COLO668 (cell line): ENCODE results near the gene OSBPL2.

Source experiments
- DNase-seq: peaks from one replicate; lab custom pipeline; 2025; ENCODE audit not compliant: unreplicated experiment; lab: John Stamatoyannopoulos, UW

The OSBPL2 gene

GRCh38 chr20:62297449-62298227 is 59.3 kb downstream of the OSBPL2 start:
- DNase-seq, result no peak

- no peak for DNase-seq
Observed at GRCh38 chr20:62298577-62299249, 60.4 kb downstream of the OSBPL2 start.

GRCh38 chr20:62299666-62300236 is 61.4 kb downstream of the OSBPL2 start:
- no peak for DNase-seq

- DNase-seq, result no peak
Observed at GRCh38 chr20:62300319-62300718, 62.0 kb downstream of the OSBPL2 start.

- DNase-seq, result no peak
Observed at GRCh38 chr20:62301111-62301668, 62.9 kb downstream of the OSBPL2 start.

GRCh38 chr20:62301773-62302340 is 63.5 kb downstream of the OSBPL2 start:
- peak; percentile 96 for DNase-seq

- peak; percentile 99 for DNase-seq
Observed at GRCh38 chr20:62302341-62303061, 64.2 kb downstream of the OSBPL2 start, which contains the start of gene ADRM1. Gene ADRM1, plus strand, starts transcription at chr20:62302997. Its CDS starts 572 bp downstream, at chr20:62303569.

GRCh38 chr20:62303062-62303339 is 64.7 kb downstream of the OSBPL2 start:
- no peak for DNase-seq

GRCh38 chr20:62303340-62304226 is 65.3 kb downstream of the OSBPL2 start:
- DNase-seq, result peak; percentile 42

- no peak for DNase-seq
Observed at GRCh38 chr20:62304331-62305148, 66.2 kb downstream of the OSBPL2 start.

- peak; percentile 15 for DNase-seq
Observed at GRCh38 chr20:62305149-62305764, 66.9 kb downstream of the OSBPL2 start.

GRCh38 chr20:62305765-62306413 is 67.6 kb downstream of the OSBPL2 start:
- no peak for DNase-seq

GRCh38 chr20:62306414-62307187 is 68.3 kb downstream of the OSBPL2 start:
- DNase-seq, result no peak

GRCh38 chr20:62307226-62308101 is 69.1 kb downstream of the OSBPL2 start:
- no peak for DNase-seq

GRCh38 chr20:62308102-62308822 is 69.9 kb downstream of the OSBPL2 start:
- DNase-seq, result no peak
